GM18526 (cell line): ENCODE results near the gene PPRC1.

Experiments
- POLR2A ChIP-seq: IDR thresholded peaks from 3 replicates; pipeline ENCODE4 v1.6.1; 2011; ENCODE audit not compliant: insufficient read length; ENCODE audit errors: extremely low read depth

PPRC1 gene

GRCh38 chr10:102191956-102192355 lies 59.1 kb downstream of the PPRC1 start:
- TF ChIP-seq POLR2A, result no peak

GRCh38 chr10:102195296-102195870 lies 62.5 kb downstream of the PPRC1 start:
- no peak for TF ChIP-seq POLR2A

- TF ChIP-seq POLR2A, result no peak
Measured at GRCh38 chr10:102196893-102197292, 64.1 kb downstream of the PPRC1 start.

GRCh38 chr10:102198027-102198426 lies 65.2 kb downstream of the PPRC1 start:
- TF ChIP-seq POLR2A, result no peak
